ENCODE data around the gene PAX3. TPM values are rescaled to one million over a fixed set of nuclear protein-coding genes. Genes with fewer than 3 reads are reported as not detected.

Gene PAX3
- total RNA-seq, 4 donors from 2014 or later = not detected

- Histone ChIP-seq H3K27ac (no peak overlapping the region), H3K27me3 (peaks cover 0 to 64% of the 10 kb centered on the region in 2 donors), H3K9me3 (peaks cover 0 to 10% (median 0%) of the 10 kb centered on the region in 4 donors), H3K4me1 (peaks cover 0 to 23% (median 5%) of the 10 kb centered on the region in 4 donors), H3K36me3 (no peaks in the 10 kb centered on the region), H3K4me3 (no peak overlapping the region)
- no peak for DNase-seq
- TF ChIP-seq POLR2A (IDR thresholded peaks at IDR 0.05) (no peak), CTCF (IDR thresholded peaks at IDR 0.05) (no peak)
Measured at GRCh38 chr2:222309766-222310165, 11.0 kb upstream of the PAX3 start.

- DNase-seq = no peak
- H3K4me1 ChIP-seq = peaks cover 0 to 27% (median 5%) of the 10 kb centered on the region in 4 donors
- TF ChIP-seq CTCF (IDR thresholded peaks at IDR 0.05) (no peak), POLR2A (IDR thresholded peaks at IDR 0.05) (no peak)
- H3K36me3 ChIP-seq = no peaks in the 10 kb centered on the region
- H3K9me3 ChIP-seq = peaks cover 0 to 10% (median 0%) of the 10 kb centered on the region in 4 donors
- H3K4me3 ChIP-seq = no peak overlapping the region
- H3K27me3 ChIP-seq = peaks cover 0 to 68% of the 10 kb centered on the region in 2 donors
- H3K27ac ChIP-seq = no peak overlapping the region
Measured at GRCh38 chr2:222309361-222309760, 10.6 kb upstream of the PAX3 start.

GRCh38 chr2:222307978-222308730 is 9.4 kb upstream of the PAX3 start:
- Histone ChIP-seq H3K4me3 (no peak overlapping the region), H3K27me3 (peaks cover 0 to 75% of the 10 kb centered on the region in 2 donors), H3K9me3 (peaks cover 0 to 10% (median 0%) of the 10 kb centered on the region in 4 donors), H3K4me1 (peaks cover 0 to 27% (median 5%) of the 10 kb centered on the region in 4 donors), H3K36me3 (no peaks in the 10 kb centered on the region), H3K27ac (no peak overlapping the region)
- TF ChIP-seq POLR2A (IDR thresholded peaks at IDR 0.05) = no peak
- no peak for TF ChIP-seq CTCF (IDR thresholded peaks at IDR 0.05)
- no peak for DNase-seq

- Histone ChIP-seq H3K27ac (no peak overlapping the region), H3K36me3 (no peaks in the 10 kb centered on the region), H3K4me1 (peaks cover 0 to 27% (median 5%) of the 10 kb centered on the region in 4 donors), H3K9me3 (peaks cover 0 to 7% (median 0%) of the 10 kb centered on the region in 4 donors), H3K27me3 (peaks cover 0 to 75% of the 10 kb centered on the region in 2 donors), H3K4me3 (peak overlapping the region in 2 of 4 donors; percentile 10 to 16)
- peak in 2 of 3 donors; percentile 55 to 62 for DNase-seq
- TF ChIP-seq CTCF (IDR thresholded peaks at IDR 0.05) (peak in 1 of 6 experiments; percentile 9), POLR2A (IDR thresholded peaks at IDR 0.05) (no peak)
Measured at GRCh38 chr2:222307143-222307756, 8.5 kb upstream of the PAX3 start.

- no peaks in the 10 kb centered on the region for H3K36me3 ChIP-seq
- peaks cover 0 to under 1% (median 0%) of the 10 kb centered on the region in 4 donors for H3K9me3 ChIP-seq
- no peak overlapping the region for H3K27ac ChIP-seq
- no peak for DNase-seq
- H3K4me3 ChIP-seq = peak overlapping the region; percentile 24 to 55 (median 46)
- peaks cover 0 to 27% (median 5%) of the 10 kb centered on the region in 4 donors for H3K4me1 ChIP-seq
- peaks cover 0 to 75% of the 10 kb centered on the region in 2 donors for H3K27me3 ChIP-seq
- TF ChIP-seq POLR2A (IDR thresholded peaks at IDR 0.05) = no peak
- no peak for TF ChIP-seq CTCF (IDR thresholded peaks at IDR 0.05)
Measured at GRCh38 chr2:222306393-222307142, 7.8 kb upstream of the PAX3 start.

All from Peyer's patch (tissue), 4 donors.